ENCODE data around the gene TSKU.

TSKU gene

DNA sequence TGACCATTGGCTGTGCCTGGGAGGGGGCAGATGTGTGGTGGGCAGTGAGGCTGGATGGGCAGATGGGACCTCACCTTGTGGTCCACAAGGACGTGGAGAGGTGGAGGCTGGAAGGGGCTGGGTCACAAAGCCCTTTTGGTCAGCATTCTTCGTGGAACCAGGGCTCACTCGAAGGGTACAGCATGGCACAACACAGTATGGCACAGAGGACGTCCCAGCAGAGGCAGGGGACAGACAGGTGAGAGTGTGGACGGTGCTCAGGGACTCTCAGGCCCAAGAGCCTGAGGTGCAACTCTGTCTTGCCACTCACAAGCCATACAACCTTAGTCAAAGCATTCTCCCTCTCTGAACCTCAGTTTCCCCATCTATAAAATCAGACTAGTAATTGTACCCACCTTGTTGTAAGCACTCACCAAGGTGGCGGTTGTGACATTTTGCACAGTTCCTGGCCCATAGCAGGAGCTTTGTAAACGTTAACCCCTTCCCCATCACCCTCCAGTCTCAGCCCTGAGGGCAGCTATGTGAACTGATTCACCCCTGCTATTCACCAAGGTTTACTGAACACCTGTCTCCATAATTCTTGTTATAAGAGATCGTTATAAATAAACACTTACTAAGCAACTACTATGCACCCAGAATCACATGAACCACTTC lies 11.6 kb upstream of the TSKU start:
- DNase-seq, result no peak

DNA sequence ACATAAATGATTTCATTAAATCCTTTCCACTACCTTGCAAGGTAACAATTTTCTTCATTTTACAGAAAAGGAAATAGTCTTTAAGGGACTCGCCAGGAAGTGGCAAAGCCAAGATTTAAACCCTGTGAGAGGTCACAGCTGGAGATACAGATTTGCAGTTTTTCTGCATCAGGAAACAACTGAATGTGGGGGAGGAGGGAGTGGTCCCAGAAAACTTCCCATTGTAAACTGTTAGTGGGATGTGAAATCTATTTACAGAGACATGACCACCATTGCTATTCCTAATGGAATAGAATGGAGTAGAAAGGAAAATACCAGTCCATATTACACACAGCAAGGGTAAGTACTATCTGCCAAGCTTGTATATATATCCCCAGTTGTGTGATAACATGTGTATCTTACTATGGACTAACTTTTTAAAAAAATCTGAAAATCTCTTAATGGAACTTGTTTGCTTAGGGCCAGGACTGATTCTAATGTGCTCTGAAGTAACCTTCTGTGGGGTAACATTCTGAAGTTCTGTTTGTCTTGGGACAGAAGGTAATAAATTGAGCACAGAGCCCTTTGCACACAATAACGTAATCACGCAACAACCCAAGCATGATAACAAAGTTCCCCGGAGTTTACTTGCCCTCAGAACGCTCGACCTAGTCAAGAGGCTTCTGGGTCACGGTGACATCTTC lies 10.9 kb upstream of the TSKU start:
- DNase-seq, result no peak

DNA sequence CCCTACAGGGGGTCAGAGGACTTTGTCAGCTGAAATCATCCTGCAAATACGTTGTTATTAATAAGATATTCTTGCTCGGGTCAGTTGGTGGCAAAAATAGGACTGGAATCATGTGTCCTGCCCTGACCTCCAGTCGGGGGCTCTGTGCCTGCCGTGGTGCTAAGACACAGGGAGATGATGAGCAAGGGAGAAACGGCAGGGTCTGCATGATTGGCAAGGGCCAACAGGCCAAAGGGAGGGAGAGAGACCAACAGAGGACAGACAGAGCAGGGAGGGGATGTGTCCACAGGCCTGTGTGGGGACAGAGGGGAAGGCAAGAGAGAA lies 10.4 kb upstream of the TSKU start:
- DNase-seq, result no peak

DNA sequence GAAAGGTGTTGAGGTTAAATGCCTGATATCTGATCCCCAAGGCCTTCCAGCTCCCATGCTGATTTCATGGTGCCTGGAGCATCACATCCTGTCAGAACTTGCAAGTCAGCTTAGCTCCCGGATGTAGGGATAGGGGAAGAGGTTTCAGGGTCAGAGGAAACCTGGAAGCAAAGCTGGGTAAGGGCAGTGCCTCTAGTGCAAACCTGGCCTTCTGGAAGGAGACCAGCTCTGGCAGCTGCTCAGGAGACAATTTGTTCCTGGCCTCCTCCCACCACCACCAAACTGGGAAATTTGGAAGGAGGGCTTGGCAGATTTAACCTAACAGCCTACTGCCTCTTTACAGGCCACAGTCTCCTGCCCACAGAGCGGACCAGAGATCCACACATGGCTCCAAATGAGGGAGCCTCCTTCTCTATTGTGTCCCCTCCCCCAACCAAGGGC lies 9.2 kb upstream of the TSKU start:
- DNase-seq, result no peak

DNA sequence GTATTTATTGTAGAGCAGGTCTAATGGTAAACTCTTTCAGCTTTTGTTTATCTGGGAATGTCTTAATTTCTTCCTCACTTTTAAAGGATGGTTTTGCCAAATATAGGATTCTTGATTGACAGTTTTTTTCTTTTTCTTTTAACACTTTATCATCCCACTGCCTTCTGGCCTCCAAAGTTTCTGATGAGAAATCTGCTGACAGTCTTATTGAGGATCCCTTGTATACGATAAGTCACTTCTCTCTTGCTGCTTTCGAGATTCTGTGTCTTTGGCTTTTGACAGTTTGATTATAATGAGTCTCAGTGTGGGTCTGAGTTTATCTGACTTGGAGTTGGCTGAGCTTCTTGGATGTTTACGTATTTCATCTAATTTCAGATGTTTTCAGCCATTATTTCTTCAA lies 6.7 kb upstream of the TSKU start:
- no peak for DNase-seq

DNA sequence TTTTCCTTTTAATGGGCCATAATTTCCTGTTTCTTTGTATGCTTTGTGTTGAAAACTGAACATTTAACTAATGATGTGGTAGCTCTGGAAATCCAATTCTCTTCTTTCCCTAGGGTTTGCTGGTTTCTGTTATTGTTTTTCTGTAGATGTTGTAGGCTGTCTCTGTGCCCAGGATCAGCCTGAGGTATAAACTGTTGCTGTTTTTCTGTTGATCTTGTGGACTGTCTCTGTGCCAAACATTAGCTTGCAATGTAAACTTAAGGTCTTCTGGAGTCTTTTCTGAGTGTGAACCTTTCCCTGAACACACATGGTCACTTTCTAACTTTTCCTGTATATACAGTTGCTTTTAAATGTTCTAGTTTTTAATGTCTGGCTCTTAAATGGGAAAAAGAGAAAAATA lies 5.9 kb upstream of the TSKU start:
- DNase-seq, result no peak

DNA sequence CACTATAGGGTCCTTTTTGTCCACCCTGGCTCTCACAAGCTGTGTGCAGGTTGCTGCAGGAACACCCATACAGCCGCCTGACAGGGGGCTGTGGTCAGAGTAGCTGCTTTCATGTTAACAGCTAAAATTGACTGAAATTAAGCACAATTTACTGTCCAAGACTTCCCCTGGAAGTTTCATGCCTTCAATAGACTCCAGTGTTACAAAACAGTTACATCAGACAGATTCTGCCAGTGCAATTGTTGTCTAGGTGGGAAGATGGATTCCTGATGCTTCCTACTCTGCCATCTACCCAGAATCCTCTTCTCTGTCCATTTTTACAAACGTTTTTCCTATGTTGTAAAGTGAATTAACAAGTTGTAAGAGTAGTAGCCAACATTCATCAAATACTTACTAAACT lies 5.3 kb upstream of the TSKU start:
- no peak for DNase-seq

DNA sequence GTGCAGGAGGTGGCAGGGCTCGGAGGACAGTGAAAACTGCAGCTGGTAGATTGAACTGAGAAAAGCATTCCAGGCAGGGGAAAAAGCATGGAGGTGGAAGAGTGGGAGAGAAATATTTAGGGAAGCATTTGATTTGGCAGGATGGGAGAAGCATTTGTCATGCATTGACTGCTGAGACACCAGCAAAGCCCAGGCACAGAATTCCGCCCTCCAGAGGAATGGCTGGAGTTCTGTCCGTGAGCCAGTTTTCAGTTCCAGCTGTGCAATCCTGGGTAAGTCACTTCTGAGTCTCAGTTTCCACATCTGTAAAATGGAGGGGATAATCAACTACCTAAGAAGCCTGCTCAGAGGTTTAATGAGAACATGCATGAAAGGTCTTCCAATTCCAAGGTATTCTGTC lies 4.3 kb upstream of the TSKU start:
- DNase-seq, result no peak

DNA sequence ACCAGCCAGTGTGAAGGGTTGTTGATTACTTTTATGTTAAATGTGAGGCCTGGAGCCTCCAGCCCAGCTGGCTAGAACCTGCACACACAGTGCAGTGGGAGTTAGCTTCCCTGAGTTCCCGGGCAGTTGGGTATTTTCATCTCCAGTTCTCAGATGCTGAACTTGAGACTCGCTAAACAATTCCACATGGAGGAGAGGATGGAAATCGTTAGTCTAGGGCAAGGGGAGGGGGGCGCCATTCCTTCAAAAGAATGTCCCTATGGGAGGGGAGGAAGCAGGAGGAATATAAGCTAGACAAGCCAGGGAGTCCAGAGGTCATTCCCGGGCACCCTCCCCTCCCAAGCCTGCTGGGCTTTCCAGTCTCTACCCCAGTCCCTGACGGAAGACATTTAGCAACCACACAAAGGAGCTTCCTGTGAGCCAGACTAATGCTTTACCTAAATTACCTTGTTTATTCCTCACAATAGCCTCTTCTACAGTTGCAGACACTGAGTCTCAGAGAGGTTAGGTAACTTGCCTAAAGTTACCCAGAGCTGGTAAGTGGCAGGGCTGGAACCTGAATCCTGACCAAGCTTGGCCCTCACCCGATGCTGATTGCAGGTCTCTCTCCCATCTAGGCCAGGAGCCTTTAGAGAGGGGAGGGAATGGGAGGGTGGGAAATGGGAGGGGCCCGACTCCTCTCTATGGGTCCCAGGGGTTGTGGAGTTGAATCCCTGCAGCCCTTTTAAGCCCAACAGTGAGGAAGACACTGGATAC lies 1.9 kb upstream of the TSKU start:
- DNase-seq, result no peak

DNA sequence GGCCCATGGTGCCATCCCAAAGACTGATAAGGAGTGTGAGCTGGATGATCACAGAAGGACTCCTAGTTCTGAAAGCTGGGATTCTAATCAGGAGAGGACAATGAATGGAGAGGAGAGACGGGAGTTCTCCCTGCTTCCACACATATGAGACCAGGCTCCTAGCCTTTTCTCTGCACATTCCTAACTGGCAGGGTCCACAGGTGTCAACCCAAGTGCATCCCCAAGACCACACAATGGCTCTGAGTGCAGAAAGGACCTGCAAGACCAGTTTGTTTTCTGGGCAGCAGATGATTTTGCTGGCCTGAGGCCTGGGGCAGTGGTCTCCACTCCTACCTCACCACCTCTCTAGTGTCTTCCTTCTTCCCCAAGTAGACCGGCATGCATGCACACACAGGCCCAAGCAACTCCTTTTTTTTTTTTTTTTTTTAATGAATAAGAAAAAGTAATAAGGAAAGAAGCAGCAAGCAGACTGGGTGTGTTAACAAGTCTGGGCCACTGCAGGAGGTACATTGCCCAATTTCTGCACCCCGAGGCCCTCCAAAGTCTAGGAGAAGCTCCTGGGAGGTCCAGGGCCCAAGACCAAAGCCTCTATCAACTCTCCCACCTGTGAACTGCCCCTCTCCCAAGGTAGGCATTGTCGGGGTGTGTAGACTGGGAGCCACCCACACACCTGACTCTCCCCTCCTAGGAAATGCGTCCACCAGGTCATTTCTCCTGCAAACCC lies 1.2 kb upstream of the TSKU start:
- no peak for DNase-seq

DNA sequence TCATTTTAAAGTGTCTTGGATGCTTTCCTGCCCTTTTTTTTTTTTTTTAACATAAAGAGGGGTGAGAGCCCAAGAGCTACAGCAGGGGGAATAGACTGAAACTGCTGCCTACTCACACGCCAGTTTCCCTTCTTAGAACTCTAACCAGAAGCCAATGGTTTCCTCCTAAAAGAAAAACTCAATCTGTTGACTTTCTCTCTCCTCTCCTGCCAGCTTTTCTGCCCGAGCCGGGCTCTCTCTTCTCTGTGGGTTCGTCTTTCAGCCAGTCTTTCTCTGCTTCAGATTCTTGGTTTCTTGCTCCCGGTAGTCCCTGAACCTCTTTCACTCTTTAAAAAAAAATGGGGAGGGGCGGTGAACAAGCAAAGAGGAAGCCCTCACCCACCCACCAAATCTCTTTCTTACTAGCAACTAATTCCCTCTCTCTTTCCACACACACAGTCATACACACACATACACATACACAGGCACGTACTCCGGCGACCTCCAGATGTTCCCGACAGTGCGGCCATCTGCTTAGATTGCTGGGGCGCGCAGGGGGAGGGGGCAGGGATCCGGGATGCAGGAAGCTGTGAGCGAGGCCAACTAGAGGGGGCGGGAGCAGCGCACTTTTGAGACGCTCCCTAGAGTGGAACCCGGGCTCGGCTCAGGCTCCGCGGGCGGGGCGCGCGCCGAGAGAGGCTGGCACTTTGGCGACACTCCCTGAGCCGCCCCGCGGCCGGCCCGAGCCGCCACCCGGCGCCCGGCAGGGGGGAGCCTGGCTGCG lies 444 bp upstream of the TSKU start:
- peak; percentile 96 for DNase-seq

DNA sequence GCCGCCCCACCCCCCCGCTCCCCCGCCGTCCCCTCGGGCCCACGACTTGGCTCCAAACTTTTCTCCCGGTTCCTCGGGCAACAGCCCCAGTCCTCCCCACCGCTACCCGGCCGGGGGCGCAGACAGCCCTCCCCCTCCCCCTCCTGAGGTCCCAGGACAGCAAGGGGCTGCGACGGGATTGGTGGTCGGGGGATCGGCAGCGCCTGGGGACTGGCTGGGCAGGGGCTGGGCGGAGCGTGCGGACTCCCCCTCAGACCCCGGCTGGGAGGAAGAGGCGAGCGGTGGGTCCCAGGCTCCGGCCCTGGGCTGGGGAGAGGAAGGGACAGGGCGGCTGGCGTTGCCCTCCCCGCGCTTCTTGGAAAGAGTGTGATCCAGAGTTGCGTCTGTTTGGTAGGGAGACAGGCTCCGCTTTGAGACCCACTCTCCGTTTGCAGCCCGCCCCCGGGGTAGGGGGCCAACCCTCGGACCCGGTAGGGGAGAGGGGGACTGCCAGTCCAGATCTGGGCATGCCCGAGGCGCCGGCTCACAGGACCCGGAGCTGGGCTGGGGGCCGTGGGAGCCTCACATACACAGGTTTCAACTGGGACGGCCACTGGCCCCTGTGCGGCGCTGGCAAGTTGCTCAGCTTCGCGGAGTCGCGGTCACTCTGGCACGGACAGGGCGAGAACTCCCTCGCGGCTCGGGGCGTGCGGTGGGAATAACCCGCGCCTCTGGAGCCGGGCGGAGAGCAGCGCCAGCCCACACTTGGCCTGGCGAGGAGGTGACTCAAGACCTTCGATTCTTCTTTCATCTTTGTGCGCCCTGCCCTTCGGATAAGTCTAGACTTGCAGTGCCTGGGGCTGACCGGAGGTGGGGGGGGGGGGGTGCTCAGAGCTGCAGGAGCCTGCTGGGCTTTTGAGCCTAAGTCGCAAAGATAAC lies 999 bp downstream of the TSKU start:
- DNase-seq, result peak; percentile 83

DNA sequence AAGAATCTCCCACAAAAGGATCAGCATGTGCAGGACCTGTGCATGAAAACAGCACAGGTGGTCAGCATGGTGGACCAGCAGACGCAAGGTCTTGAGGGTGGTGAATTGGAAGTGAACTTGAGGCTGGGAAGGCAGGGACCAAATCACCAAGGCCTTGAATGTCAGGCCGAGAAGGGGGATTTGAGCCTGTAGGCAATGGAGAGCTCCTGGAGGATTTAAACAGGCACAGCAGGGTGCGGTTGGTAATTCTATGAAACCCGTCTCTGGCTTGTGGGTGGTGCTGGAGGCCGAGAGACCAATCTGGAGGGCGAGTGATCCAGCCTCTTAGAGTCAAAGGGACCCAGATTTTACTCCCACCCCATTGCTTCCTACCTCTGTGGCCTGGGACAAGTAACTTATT lies 2.4 kb downstream of the TSKU start:
- DNase-seq, result no peak

DNA sequence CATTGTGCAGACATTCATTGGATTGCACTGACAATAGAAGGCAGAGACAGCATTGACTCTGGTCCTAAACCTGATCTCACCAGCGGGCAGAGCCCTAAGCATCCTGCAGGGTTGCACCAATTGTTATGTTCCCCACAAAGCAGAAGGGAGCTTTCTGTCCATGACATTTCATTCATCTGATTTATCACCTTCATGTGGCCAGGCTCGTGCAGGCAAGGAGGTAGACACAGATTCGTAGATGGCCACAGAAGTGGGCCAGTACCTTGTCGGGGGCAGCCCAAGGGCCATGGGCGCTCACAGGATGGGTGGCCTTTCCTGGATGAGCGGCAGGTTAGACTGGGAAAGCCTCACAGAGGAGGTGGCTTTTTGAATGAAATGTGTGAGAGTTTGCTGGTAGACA lies 2.9 kb downstream of the TSKU start:
- DNase-seq, result no peak

DNA sequence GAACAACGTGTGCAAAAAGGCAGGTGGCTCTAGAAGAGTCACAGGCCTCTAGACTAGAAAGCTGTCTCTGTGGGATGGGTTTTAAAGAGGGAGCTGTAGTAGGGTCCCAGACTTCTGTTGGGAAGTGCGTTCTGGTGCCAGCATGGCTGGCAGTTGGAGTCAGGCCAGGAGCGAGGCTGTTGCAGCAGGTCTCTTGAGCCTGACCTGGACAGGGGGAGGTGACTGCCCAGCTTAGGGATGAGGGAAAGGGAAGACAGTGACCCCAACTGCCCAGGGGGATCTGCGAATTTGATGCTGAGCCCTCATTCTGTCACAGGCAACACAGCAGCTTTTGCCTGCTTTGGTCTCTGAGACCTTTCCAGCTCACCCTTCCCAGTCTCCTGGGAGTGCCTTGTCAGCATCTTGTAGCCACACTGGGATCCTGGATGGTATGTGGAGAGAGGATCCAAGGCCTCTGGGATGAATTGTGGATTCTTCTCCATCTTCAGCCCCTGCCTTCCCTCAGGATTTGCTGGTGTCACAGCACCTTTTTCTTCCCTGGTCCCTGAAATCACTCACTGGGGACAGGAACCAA lies 3.4 kb downstream of the TSKU start:
- no peak for DNase-seq

DNA sequence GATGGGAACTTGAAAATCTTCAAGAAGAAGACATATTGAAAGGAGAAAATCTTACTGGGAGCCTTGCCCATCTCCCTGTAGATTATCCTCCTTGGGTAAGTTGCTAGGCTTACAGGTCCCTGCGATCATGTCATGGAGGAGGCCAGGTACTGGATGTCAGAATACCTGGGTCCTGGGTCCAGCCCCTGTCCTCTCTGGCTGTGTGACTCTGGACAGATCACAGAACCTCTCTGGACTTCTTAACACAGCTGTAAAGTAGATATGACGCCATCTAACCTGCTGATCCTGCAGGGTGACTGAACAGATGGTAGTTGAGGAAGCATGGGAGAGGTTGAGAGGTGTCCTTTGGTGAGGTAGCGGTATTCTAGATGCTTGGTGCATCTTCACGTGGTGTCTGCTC lies 4.1 kb downstream of the TSKU start:
- DNase-seq, result no peak

DNA sequence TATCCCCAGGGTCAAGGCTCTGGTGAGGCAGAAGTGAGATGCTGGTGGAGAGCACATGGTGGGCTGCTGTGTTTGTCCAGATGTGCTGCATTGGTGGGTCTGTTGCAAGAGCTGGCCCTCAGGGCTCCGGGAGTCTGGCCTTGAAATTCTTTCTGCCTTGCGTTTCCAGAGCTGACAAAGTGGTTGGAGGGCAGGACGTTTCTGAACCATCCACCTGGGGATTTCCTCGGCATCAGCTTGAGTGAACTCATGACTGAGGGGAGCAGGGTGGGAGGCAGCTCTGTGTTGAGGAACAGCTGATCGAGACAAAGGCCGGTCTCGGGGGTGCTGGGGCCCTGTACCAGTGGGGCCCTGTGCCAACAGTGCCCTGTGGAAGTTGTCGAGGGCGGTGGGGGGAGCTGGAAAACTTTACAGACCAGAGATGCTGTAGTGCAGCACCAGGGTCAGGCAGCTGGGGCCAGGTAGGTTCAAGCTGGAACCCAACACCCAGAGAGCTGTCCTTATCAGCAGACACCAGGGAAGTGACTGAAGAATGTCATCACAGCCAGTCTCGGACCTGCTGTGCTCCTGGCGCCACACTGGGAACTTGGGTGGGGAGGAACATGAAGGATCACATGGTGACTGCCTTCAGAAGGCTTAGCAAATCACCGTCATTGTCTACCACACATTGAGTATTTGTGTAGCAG lies 4.9 kb downstream of the TSKU start:
- peak; percentile 16 for DNase-seq

DNA sequence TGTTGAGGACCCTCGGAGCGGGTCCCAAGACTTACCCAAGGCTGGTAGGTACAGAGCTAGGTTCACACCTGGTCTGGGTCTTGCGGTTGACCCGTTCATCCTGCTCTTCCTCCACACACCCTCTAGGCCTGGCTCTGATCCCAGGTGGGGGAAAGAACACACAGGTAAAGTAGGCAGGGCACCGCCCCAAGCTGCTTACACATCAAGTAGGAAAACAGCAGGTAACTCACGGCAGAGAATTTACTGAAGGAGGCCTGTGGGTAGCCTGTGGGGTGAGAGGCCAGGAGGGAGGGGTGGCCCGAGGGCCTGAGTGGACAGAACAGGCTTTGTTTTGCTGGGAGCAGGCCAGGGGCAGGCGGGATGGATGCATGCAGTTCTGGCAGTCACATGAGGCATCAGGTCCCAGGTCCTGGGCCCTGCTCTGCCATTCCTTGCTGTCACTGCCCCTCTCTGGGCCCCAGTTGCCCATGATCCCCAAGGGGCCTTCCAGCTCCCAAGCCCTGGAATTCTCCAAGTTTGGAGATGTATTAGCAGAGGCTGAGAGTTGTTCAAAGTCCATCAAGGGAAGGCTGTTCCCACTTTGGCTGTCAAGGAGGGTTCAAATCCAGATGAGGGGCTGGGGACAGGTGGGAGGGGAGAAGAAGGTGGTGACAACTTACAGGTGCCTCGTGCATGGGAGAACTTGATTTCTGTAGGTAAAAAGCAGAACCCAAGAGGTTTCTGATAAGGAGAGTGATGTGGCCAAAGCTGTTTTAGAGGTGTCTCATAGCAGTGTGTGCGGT lies 5.7 kb downstream of the TSKU start:
- DNase-seq, result peak; percentile 33

DNA sequence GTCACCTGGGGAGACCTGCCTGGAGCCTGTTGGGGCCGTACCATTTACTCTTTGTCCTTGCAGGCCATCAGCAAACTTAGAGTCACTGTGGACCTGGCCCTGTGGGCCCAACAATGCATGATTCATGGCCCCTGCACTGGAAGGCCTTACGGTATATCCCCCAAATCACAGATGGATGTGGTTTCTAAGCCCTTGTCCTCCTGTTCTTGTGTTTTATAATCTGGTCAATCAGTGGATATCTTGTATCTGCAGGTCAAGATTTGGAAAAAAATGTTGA lies 6.2 kb downstream of the TSKU start:
- DNase-seq, result no peak

DNA sequence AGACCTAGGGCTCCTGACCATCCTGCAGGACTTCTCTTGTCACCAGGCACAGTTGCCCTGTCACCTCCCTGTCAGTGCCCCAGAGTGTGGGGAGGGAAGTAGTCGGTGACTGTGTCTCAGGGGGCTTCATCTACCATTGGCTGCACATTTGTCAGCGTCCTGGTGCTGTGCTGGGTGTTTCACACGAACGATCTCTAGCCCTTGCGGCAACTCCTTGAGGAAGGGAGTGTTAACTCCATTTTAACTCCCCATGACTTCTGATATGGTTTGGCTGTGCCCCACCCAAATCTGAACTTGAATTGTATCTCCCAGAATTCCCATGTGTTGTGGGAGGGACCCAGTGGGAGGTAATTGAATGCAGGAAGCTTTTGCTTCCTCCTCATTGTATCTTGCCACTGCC lies 7.1 kb downstream of the TSKU start:
- no peak for DNase-seq

Data from femur (tissue), 1 donor.